ENCODE measurements around the gene TMIGD1.

GRCh38 chr17:30361766-30362279 lies 28.0 kb upstream of the TMIGD1 start:
- TF ChIP-seq CTCF (IDR thresholded peaks at IDR 0.05; ENCODE audit: low read length) (no peak), EZH2phosphoT487 (IDR thresholded peaks at IDR 0.05; ENCODE audit: low read length) (no peak)
